ENCODE measurements around the gene ARID3B.

DNA sequence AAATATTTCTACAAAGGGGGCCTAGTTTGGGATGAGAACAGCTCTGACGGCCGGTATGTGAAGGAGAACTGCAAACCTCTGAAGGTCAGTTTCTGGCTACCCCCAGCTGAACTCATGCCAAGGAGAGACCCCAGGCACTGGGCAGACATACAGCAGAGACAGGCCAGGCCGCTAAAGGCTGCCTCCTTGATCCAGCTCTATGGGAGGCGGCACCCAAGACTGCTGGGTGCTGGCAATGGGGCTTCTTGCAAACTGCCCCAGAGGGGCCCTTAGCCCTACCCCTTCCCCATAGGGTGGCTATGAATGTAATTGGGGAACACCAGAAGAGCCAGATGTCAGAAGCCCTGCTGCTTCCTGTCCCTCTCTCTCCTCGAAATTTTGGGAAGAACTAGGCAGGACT lies 87.9 kb downstream of the ARID3B start:
- TF ChIP-seq, protein P1, sequence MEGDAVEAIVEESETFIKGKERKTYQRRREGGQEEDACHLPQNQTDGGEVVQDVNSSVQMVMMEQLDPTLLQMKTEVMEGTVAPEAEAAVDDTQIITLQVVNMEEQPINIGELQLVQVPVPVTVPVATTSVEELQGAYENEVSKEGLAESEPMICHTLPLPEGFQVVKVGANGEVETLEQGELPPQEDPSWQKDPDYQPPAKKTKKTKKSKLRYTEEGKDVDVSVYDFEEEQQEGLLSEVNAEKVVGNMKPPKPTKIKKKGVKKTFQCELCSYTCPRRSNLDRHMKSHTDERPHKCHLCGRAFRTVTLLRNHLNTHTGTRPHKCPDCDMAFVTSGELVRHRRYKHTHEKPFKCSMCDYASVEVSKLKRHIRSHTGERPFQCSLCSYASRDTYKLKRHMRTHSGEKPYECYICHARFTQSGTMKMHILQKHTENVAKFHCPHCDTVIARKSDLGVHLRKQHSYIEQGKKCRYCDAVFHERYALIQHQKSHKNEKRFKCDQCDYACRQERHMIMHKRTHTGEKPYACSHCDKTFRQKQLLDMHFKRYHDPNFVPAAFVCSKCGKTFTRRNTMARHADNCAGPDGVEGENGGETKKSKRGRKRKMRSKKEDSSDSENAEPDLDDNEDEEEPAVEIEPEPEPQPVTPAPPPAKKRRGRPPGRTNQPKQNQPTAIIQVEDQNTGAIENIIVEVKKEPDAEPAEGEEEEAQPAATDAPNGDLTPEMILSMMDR (IDR thresholded peaks at IDR 0.05), result no peak
- TF ChIP-seq POLR2AphosphoS5 (IDR thresholded peaks at IDR 0.05) (no peak), POLR2A (IDR thresholded peaks at IDR 0.05) (no peak), EP300 (IDR thresholded peaks at IDR 0.05) (no peak)

Measured in suprapubic skin (tissue), 4 donors.